Esophagus muscularis mucosa (tissue), 4 donors: ENCODE results near the gene SH3D19. TPM values are rescaled to one million over a fixed set of nuclear protein-coding genes. Genes with fewer than 3 reads are reported as not detected.

Experiments
- DNase-seq: peaks from one replicate; pipeline ENCODE4 v3.0.0-alpha.2; 2017; ENCODE audit errors: extremely low spot score
- H3K27ac ChIP-seq, 4 donors: fragments of 200-600 bp; sonication (generic); replicated peaks in 1 of 4; 1 replicate in 3 of 4; 2 replicates in 1 of 4; pipeline ENCODE4 v1.5.1; 2016 to 2019; ENCODE audit warnings: mild to moderate bottlenecking in 1 of 4
- H3K27me3 ChIP-seq, 4 donors: fragments of 200-600 bp; sonication (generic); one replicate each; pipeline versions ENCODE4 v1.5.1 to v1.6.0; 2016 to 2019
- H3K36me3 ChIP-seq, 4 donors: fragments of 200-600 bp; sonication (generic); one replicate each; pipeline ENCODE4 v1.5.1; 2016 to 2019
- H3K4me1 ChIP-seq, 4 donors: fragments of 200-600 bp; sonication (generic); one replicate each; pipeline ENCODE4 v1.5.1; 2016 to 2019
- H3K4me3 ChIP-seq, 4 donors: fragments of 200-600 bp; sonication (generic); 1 replicate in 2 of 4; 2 replicates in 2 of 4; pipeline ENCODE4 v1.5.1; 2016 to 2019; ENCODE audit warnings: mild to moderate bottlenecking in 4 of 4, moderate library complexity in 1 of 4
- H3K9me3 ChIP-seq, 4 donors: fragments of 200-600 bp; sonication (generic); 1 replicate in 3 of 4; 2 replicates in 1 of 4; pipeline ENCODE4 v1.5.1; 2016 to 2019
- EP300 ChIP-seq: sonication (generic); formaldehyde crosslinking; IDR thresholded peaks from one replicate; pipeline ENCODE4 v1.6.1; 2017; ENCODE audit warnings: antibody characterized with exemption
- POLR2A ChIP-seq: fragments of 450-650 bp; IDR thresholded peaks from one replicate; pipeline ENCODE4 v1.6.1; 2017; ENCODE audit warnings: antibody characterized with exemption, moderate library complexity, mild to moderate bottlenecking, low read depth
- POLR2AphosphoS5 ChIP-seq, 2 donors: sonication (generic); formaldehyde crosslinking; IDR thresholded peaks; one replicate each; pipeline ENCODE4 v1.6.1; 2017; ENCODE audit warnings: antibody characterized with exemption in 2 of 2
- WGBS: methylation state at CpG from one replicate; pipeline ENCODE4 v1.1.5; 2018; 5-methylcytosine and 5-hydroxymethylcytosine counted together
- intact Hi-C: fragments of 100-400 bp; cut with DNase I; formaldehyde crosslinking; loops from one replicate; pipeline ENCODE4 v1.15.1; 2023
- total RNA-seq, 4 donors: library from RNA; depleted of rRNA; stranded (reverse); fragments of >200 nt; gene quantifications; one replicate each; pipeline versions ENCODE4 v1.1.0 to v1.2.1, GENCODE V29; 2016
- TF ChIP-seq, protein P1 (sequence below), 3 experiments: fragments of 200-600 bp in 2 of 3; fragments of 450-650 bp in 1 of 3; sonication (generic) in 2 of 3; IDR thresholded peaks; one replicate each; pipeline ENCODE4 v1.5.1; 2017 to 2019; ENCODE audit warnings: antibody characterized with exemption in 3 of 3, mild to moderate bottlenecking in 2 of 3, moderate library complexity in 1 of 3

The SH3D19 gene, protein sequence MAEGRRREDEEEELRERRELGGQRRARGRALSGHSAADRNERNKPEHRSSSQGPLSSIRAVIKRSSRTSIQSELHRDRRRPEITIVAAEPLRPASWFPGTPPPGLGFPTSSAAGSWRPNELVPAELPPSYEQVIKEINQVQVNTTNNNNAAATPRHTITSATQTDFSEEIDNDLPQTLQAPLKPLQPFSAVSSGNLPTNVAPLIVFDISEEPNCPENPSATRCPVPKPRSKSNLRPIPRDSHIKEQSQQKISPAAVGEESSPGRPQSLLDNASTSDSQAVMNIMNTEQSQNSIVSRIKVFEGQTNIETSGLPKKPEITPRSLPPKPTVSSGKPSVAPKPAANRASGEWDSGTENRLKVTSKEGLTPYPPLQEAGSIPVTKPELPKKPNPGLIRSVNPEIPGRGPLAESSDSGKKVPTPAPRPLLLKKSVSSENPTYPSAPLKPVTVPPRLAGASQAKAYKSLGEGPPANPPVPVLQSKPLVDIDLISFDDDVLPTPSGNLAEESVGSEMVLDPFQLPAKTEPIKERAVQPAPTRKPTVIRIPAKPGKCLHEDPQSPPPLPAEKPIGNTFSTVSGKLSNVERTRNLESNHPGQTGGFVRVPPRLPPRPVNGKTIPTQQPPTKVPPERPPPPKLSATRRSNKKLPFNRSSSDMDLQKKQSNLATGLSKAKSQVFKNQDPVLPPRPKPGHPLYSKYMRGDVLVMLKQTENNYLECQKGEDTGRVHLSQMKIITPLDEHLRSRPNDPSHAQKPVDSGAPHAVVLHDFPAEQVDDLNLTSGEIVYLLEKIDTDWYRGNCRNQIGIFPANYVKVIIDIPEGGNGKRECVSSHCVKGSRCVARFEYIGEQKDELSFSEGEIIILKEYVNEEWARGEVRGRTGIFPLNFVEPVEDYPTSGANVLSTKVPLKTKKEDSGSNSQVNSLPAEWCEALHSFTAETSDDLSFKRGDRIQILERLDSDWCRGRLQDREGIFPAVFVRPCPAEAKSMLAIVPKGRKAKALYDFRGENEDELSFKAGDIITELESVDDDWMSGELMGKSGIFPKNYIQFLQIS
- total RNA-seq, result 100 to 1,000 TPM; 115 to 186 (median 177) TPM

DNA sequence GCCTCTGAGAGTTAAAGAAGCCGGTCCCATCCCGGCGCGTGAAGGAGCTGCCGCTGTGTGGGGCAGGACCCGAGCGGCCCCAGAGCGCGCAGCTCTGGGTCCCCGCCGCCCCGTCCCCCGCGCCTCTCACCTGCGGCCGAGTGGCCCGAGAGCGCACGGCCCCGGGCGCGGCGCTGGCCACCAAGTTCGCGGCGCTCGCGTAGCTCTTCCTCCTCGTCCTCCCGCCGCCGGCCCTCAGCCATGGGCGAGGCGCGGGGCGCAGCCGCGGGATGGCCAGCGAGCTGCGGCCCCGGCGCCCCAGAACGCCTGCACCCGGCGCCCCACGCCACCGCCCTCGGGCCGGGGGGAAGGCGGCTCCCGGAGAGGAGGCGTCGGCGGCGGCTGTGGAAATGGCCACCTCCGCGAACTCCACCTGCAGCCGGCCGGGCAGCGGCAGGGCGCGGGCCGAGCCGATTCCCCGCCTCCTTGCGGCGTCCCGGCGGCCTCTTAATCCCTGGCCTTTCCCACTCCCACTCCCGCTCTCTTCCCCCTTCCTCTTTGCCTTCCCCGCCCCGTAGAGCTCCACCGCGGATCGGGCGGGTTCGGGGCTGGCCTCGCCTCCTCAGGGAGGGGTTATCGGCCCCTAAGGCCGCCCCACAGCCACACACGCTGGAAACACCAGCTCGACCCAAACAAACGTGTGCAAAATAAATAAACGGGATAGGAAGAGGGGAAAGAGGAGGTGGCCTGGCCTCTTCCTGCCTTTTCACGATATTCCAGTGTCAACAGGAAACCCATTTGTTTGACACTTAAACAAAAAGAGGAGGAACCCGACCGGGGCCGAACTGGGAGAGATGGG lies at the start of gene SH3D19:
SH3D19 (minus strand) TSS at position 495 of the 838 bp plus-strand sequence; CDS start at position 242, 253 bp downstream.
- peak within 1 kb of the TSS; percentile 95 to 98 (median 96) for H3K27ac ChIP-seq
- no peaks in the 10 kb centered on the region for H3K9me3 ChIP-seq
- intact Hi-C loops, result loop anchor here (10.0 kb wide), 1 partner anchor 161 kb away; no protein-coding TSS in a partner anchor
- DNase-seq, result peak; percentile 93
- H3K36me3 ChIP-seq, result no peaks in the 10 kb centered on the region
- under 1% methylated on average over 39 of the region's 88 CpGs for WGBS
- H3K27me3 ChIP-seq, result no peaks in the 10 kb centered on the region
- peaks cover 26 to 53% (median 41%) of the 10 kb centered on the region in 4 donors for H3K4me1 ChIP-seq
- TF ChIP-seq POLR2AphosphoS5 (IDR thresholded peaks at IDR 0.05) (peak; percentile 79 to 83), EP300 (no peak), POLR2A (no peak)
- TF ChIP-seq, protein P1, sequence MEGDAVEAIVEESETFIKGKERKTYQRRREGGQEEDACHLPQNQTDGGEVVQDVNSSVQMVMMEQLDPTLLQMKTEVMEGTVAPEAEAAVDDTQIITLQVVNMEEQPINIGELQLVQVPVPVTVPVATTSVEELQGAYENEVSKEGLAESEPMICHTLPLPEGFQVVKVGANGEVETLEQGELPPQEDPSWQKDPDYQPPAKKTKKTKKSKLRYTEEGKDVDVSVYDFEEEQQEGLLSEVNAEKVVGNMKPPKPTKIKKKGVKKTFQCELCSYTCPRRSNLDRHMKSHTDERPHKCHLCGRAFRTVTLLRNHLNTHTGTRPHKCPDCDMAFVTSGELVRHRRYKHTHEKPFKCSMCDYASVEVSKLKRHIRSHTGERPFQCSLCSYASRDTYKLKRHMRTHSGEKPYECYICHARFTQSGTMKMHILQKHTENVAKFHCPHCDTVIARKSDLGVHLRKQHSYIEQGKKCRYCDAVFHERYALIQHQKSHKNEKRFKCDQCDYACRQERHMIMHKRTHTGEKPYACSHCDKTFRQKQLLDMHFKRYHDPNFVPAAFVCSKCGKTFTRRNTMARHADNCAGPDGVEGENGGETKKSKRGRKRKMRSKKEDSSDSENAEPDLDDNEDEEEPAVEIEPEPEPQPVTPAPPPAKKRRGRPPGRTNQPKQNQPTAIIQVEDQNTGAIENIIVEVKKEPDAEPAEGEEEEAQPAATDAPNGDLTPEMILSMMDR (IDR thresholded peaks at IDR 0.05), result peak in 1 of 3 experiments; percentile 19
- peak within 1 kb of the TSS; percentile 85 to 90 (median 87) for H3K4me3 ChIP-seq

DNA sequence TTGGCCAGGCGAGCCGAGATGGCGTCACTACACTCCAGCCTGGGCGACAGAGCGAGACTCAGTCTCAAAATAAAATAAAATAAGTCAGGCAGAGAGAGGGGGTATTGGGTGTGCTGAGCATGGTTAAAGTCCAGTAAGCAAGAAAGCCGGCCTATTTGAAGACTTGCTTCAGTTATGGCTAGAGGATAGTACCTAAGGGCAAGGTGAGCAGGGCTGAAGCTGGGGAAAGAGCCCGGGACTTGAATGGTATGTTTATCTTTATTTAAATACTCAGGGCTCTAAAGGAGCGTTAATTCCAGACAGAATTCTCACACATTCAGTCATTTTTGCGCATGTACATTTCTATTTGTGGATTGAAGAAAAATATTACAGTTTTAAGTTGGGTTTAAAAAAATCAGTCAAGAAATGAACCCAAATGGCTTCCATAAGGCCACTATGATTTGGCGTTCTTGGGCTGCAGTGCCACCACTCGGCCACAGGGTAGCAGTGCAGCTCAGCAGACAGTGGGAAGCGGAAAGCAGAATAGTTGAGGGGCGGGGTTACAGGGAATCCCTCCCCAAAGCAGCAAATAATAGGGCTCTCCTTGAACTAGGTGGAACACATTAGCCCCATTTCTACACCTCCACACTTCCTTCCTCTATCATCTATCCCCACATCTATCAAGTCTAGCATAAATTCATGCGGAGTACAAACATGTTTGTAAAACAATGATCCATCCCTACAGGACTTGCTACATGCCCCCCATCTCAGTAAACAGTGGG lies 37.2 kb upstream of the SH3D19 start:
- TF ChIP-seq POLR2A, result no peak
- peak in 1 of 2 donors; percentile 40 for TF ChIP-seq POLR2AphosphoS5 (IDR thresholded peaks at IDR 0.05)
- TF ChIP-seq, protein P1 (IDR thresholded peaks at IDR 0.05), result peak in 2 of 3 experiments; percentile 96 to 98
- intact Hi-C loops, result loop anchor here (2.0 to 5.0 kb wide), 2 partner anchors 86 to 245 kb away; partner anchors contain the start of gene PRSS48
- H3K27me3 ChIP-seq, result no peaks in the 10 kb centered on the region
- no peaks in the 10 kb centered on the region for H3K36me3 ChIP-seq
- DNase-seq, result no peak
- peaks cover 0 to 8% (median 0%) of the 10 kb centered on the region in 4 donors for H3K4me1 ChIP-seq
- H3K27ac ChIP-seq, result no peak overlapping the region
- no peaks in the 10 kb centered on the region for H3K9me3 ChIP-seq
- H3K4me3 ChIP-seq, result no peak overlapping the region
- WGBS, result 48% methylated on average over 14 of the region's 14 CpGs

DNA sequence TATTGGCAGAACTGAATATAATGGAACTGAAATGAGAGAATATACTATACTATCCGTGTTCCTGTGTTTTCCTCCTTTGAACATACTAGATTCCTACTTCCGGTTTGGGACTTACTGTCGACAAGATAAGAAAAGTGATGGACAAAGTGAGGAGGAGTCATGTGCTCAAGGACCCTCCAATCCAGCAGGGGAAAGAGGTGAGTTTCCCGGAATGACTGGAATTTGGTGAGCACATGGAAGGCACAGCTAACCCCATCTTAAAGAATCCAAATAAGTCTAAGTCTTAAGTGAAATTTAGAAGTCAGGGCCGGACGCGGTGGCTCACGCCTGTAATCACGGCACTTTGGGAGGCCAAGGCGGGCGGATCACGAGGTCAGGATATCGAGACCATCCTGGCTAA lies 36.6 kb upstream of the SH3D19 start:
- Histone ChIP-seq H3K9me3 (no peaks in the 10 kb centered on the region), H3K36me3 (no peaks in the 10 kb centered on the region), H3K4me1 (peaks cover 0 to 8% (median 0%) of the 10 kb centered on the region in 4 donors), H3K27ac (no peak overlapping the region), H3K4me3 (no peak overlapping the region), H3K27me3 (no peaks in the 10 kb centered on the region)
- WGBS, result 92% methylated on average over 13 of the region's 13 CpGs
- DNase-seq, result no peak
- intact Hi-C loops, result loop anchor here (2.0 to 5.0 kb wide), 2 partner anchors 85 to 245 kb away; partner anchors contain the start of gene PRSS48
- TF ChIP-seq EP300, result no peak
- TF ChIP-seq POLR2AphosphoS5 (IDR thresholded peaks at IDR 0.05), result no peak
- TF ChIP-seq POLR2A, result no peak
- TF ChIP-seq, protein P1 (IDR thresholded peaks at IDR 0.05), result no peak
